Activated naive CD4-positive, alpha-beta T cell (primary cell): ENCODE data around the gene DMBT1.
"Not testable (repeated sequence)": the region's sequence is repeated elsewhere in the genome, so short reads cannot be mapped to it uniquely, and the experiment has no call there.

Experiments used
- DNase-seq, 4 experiments: peaks; one replicate each; lab custom pipeline; 2025; lab: John Stamatoyannopoulos, UW

DMBT1 gene

DNA sequence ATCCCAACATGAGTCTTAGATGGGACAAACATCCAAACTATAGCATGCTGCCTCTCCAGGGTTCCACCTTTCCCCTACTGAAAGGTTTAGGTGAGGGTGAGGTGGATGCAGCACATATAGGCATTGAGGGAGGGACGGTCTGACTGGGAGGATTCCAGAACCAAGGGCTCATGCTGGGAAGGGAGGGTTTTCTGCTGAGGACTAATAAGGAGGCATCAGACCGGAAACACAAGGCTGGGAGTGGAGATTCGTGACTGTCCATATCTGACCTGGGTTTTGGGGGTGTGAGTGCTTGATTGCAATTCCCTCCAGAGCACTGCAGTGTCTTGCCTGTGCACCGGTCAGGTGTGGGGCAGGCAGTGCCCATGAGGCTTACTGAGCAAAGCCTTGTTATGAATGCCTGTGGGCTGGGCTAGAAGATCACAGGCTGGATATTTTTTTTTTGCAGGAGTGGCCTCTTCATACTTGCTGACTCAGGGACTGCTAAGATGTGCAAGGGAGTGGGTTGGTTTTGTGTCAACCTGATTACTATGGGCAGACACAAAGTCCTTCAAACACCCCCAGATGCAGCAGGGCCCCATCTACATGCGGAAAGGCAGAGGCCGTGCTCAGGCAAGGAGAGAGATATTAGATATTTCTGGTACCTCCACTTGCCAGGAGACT lies 26.7 kb downstream of the DMBT1 start:
- DNase-seq, result no peak

DNA sequence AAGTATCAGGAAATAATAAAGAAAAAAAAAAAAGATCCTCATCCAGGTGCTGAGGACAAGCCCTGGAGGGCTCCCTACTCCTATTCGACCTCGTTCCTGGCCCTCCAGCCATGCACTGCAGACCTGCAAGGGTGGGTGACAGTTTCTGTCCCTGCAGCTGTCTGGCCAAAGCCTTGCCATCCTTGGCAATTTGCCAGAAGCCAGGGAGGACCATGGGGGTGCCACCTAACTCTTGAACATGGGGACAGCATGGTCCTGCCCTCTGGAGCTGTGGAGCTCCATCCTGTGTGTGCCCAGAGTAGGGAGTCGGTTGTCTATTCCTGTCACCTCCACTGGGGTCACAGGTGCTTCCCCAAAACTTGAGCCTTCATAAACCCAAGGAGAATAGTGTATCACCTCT lies 27.8 kb downstream of the DMBT1 start:
- no peak for DNase-seq

DNA sequence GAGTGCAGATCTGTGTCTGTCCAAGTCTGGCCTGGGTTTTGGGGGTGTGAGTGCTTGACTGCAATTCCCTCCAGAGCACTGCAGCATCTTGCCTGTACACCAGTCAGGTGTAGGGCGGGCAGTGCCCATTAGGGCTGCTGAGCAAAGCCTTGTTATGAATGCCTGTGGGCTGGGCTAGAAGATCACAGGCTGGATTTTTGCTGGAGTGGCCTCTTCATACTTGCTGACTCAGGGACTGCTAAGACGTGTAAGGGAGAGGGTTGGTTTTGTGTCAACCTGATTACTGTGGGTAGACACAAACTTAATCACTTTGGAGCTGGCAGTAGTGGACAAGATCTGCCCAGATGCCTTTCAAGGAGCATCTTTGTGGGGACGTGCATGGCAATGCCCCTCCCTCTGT lies 29.6 kb downstream of the DMBT1 start:
- no peak for DNase-seq

DNA sequence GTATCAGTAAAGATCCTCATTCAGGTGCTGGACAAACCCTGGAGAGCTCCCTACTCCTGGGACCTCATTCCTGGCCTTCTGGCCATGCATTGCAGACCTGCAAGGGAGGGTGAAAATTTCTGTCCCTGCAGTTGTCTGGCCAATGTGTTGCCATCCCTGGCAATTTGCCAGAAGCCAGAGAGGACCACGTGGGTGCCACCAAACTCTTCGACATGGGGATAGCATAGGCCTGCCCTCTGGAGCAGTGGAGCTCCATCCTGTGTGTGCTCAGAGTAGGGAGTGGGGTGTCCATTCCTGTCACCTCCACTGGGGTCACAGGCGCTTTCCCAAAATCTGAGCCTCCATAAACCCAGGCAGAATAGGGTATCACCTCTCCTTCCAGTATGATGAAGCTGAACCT lies 31.2 kb downstream of the DMBT1 start:
- no peak for DNase-seq

GRCh38 chr10:122592161-122592560 lies 31.6 kb downstream of the DMBT1 start:
- no peak for DNase-seq

DNA sequence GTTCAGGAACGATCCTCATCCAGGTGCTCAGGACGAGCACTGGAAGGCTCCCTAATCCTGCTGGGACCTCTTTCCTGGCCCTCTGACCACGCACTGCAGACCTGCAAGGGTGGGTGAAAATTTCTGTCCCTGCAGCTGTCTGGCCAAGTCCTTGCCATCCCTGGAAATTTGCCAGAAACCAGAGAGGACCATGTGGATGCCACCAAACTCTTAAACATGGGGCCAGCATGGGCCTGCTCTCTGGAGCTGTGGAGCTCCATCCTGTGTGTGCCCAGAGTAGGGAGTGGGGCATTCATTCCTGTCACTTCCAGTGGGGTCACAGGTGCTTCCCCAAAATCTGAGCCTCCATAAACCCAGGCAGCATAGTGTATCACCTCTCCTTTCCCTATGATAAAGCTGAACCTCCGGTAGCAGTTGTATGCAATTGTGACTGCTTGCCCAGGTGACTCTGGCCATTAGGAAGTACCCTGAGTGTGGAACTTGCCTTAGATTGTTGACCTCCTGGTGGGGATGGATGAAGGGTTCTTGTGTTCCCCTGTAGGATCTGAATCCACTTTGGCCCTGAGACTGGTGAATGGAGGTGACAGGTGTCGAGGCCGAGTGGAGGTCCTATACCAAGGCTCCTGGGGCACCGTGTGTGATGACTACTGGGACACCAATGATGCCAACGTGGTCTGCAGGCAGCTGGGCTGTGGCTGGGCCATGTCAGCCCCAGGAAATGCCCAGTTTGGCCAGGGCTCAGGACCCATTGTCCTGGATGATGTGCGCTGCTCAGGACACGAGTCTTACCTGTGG lies 57.1 kb downstream of the DMBT1 start:
- no peak for DNase-seq

GRCh38 chr10:122618461-122619165 lies 58.1 kb downstream of the DMBT1 start:
- DNase-seq, result no peak

DNA sequence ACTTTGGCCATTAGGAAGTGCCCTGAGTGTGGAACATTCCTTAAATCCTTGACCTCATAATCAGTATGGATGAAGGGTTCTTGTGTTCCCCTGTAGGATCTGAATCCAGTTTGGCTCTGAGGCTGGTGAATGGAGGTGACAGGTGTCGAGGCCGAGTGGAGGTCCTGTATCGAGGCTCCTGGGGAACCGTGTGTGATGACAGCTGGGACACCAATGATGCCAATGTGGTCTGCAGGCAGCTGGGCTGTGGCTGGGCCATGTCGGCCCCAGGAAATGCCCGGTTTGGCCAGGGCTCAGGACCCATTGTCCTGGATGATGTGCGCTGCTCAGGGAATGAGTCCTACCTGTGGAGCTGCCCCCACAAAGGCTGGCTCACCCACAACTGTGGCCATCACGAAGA lies 60.4 kb downstream of the DMBT1 start:
- not testable (repeated sequence) for DNase-seq

DNA sequence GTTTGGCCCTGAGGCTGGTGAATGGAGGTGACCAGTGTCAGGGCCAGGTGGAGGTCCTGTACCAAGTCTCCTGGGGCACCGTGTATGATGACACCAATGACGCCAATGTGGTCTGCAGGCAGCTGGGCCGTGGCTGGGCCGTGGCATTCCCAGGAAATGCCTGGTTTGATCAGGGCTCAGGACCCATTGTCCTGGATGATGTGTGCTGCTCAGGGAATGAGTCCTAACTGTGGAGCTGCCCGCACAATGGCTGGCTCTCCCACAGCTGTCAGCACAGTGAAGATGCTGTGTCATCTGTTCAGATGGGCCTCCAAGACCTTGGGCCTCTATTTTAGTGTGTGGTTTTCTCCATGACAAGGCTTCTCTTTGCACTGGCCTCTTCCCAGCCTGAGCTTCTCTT lies 64.0 kb downstream of the DMBT1 start:
- no peak for DNase-seq

DNA sequence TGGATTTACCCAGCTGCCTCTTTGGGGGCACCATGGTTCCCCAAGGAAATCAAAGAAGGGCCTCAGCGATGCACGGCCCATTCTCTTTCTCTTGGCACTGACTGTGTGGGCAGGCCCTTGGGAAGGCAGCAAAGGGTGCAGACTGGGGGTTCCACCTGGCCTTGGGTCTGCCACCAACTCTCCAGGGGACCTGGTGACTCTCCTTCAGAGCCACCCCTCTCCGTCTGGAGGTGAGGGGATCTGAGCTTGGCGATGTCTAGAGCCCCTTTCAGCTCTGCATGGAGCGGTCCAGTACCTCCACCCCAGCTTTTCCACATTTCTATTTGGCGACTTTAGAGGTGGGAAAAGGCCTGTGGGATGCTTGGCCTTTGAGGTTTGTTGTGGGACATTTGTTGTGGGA lies 70.0 kb downstream of the DMBT1 start:
- DNase-seq, result no peak

DNA sequence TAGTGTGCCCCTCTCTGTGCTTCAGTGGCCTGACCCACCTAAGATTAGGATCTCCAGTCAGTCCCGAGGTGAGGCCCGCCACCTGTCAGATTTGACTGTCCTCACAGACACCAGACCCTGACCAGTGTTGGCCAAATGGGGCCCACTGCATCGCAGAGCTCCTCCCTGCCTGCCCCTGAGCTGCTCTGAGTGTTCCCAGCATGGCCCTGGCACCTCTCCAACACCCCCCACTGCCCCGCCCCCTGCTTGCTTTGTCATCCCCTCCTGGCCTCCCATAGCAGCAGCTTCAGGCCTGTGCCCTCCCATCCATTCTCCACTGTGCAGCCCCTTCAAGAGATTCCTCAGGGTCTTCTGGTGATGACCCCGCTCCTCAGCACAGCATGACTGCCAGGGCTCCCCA lies 71.5 kb downstream of the DMBT1 start:
- no peak for DNase-seq

- no peak for DNase-seq
These were observed 72.0 kb downstream of the DMBT1 start for GRCh38 chr10:122632576-122632975.

DNA sequence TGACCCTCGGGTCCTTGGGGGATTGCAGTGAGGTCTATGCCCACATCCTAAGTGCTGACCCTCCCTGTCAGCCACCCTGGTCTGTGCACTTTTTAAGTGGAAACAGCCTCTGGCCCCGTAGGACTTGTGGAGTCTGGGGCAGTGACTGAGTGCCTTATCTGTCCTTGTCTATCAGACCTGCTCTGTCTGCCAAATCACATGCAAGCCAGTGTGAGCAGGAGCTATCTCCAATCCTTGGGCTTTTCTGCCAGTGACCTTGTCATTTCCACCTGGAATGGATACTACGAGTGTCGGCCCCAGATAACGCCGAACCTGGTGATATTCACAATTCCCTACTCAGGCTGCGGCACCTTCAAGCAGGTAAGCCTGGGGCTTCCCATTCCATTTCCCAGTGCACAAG lies 76.4 kb downstream of the DMBT1 start:
- no peak for DNase-seq

DNA sequence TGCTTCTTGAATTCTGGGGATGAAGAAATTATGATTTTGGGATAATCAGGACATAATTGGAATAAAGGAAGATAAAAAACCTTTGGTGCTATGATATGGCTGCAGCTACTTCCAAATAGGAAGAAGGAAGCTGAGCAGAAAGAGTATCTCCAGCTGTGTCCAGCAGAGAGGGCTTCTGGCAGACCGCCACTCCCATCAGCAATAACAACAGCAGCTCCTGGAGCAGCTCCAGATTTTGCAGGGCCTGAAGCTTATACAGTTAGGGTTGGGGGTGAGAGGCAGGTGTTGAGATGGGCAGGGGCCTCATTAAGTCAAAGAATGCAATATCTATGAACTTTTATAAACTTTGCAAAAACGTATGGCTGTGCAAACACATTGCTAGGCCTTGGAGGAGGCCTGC lies 76.8 kb downstream of the DMBT1 start:
- DNase-seq, result no peak

GRCh38 chr10:122638106-122638505 lies 77.6 kb downstream of the DMBT1 start:
- DNase-seq, result no peak

- DNase-seq, result no peak
These were observed 79.2 kb downstream of the DMBT1 start for GRCh38 chr10:122639801-122640200.

- DNase-seq, result no peak
These were observed 80.4 kb downstream of the DMBT1 start for GRCh38 chr10:122640921-122641320.

GRCh38 chr10:122642726-122643605 lies 82.4 kb downstream of the DMBT1 start:
- no peak for DNase-seq

DNA sequence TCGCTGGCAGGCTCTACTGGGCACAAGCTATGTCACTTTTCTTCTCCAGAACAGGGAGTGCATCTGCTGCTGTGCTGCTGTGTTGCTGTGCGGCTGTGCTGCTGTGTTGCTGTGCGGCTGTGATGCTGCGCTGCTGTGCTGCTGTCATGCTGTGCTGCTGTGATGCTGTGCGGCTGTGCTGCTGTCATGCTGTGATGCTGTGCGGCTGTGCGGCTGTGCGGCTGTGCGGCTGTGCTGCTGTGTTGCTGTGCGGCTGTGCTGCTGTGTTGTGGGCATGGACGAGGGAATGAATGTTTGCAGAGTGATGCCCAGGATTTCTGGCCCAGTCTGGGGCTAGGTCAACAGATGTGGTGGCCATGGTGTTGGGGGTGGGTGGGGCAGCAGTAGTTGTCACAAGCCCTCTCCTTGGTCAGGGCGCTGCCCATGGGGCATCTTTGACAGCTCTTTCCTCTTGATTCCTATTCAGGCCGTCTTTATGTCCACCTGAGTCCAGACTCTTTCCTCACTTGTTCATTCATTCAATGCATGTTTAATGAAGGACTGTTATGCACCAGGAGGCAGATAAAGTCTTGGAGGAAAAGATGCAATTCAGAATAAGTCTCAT lies 83.5 kb downstream of the DMBT1 start:
- no peak for DNase-seq

DNA sequence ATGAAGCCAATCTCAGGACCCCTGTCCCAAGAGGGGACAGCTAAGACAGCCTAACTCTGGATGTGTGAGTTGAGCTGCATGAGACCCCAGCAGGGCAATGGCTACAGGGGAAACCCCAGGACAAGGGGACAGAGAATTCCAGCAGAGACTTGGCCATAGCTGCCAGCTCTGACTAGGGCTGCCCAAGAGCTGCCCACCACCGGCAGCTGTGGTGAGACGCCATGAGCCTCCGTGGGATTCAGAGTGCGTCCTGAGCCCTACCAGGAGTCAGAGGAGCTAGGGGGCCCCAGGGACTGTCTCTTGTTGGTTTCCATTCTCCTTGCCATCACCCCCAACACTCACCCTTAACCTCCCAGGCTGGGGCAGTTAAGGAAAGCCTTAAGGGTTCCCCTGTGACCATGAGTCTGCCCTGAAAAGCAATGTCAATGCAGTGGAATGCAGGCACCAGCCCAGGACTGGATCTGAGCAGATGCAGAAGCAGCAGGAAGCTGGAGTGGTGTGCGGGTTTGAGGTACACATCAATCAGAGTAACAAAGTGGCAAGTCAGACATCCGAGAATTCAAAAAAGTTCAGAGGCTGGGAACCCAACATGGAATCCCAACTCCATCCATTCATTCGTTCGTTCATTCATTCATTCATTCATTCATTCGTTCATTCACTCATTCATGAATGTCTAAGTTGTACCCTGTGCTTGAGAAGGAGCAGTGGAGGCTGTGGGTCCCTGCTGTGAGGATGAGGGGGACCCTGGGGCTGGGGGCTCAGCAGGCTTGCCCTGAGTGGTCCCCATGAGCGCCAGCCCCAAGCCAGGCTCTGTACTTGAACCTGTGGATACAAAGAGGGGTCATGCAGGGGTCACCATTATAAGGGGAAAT lies 86.2 kb downstream of the DMBT1 start:
- DNase-seq, result no peak
